H1 (cell line): ENCODE results near the gene MEGF11. TPM values are rescaled to one million over a fixed set of nuclear protein-coding genes. Genes with fewer than 3 reads are reported as not detected.

ENCODE experiments used
- CTCF ChIA-PET: fragments of 300-600 bp; sonication (Branson Sonifier 250); formaldehyde crosslinking; loops from one replicate; lab custom pipeline; 2021; ENCODE audit not compliant: partially characterized antibody; lab: Charles Lee
- POLR2A ChIA-PET: fragments of 300-600 bp; sonication (Branson Sonifier 250); formaldehyde crosslinking; loops from one replicate; lab custom pipeline; 2021; ENCODE audit warnings: inconsistent platforms; ENCODE audit not compliant: partially characterized antibody; lab: Charles Lee
- DNase-seq, 2 experiments: peaks; one replicate each; pipeline versions ENCODE4 v3.0.0 to v3.0.0-alpha.2; 2010 to 2022; ENCODE audit warnings: low spot score in 2 of 2, low read depth in 1 of 2, mixed read lengths in 1 of 2
- FAIRE-seq: peaks from 2 replicates; lab custom pipeline; 2011; peaks lifted over from hg19 to GRCh38; lab: Jason Lieb, UNC
- H2AFZ ChIP-seq: 2 replicates; pipeline ENCODE4 v1.8.1; 2012; ENCODE audit warnings: low read length, inconsistent platforms
- H2AK5ac ChIP-seq: 2 replicates; pipeline ENCODE4 v1.6.1; 2013; ENCODE audit warnings: low read depth, low read length
- H2BK120ac ChIP-seq: replicated peaks from 2 replicates; pipeline ENCODE3; 2013; ENCODE audit warnings: low read depth, low read length, inconsistent platforms
- H2BK12ac ChIP-seq: 2 replicates; pipeline ENCODE4 v1.6.1; 2013; ENCODE audit warnings: low read depth, low read length
- H2BK15ac ChIP-seq: 2 replicates; pipeline ENCODE4 v1.6.1; 2013; ENCODE audit warnings: low read length
- H2BK20ac ChIP-seq: 2 replicates; pipeline ENCODE4 v1.6.1; 2013; ENCODE audit warnings: low read length
- H2BK5ac ChIP-seq: 2 replicates; pipeline ENCODE4 v1.6.1; 2013; ENCODE audit warnings: low read depth, low read length
- H3K14ac ChIP-seq: 2 replicates; pipeline ENCODE4 v1.6.1; 2013; ENCODE audit warnings: inconsistent platforms; ENCODE audit not compliant: insufficient read length
- H3K18ac ChIP-seq: 2 replicates; pipeline ENCODE4 v1.6.1; 2013; ENCODE audit warnings: low read length; ENCODE audit errors: extremely low read depth
- H3K23ac ChIP-seq: 2 replicates; pipeline ENCODE4 v1.6.1; 2013; ENCODE audit warnings: inconsistent platforms; ENCODE audit not compliant: insufficient read length
- H3K23me2 ChIP-seq: 2 replicates; pipeline ENCODE4 v1.6.1; 2013; ENCODE audit warnings: low read depth, low read length
- H3K27ac ChIP-seq: 2 replicates; pipeline ENCODE4 v1.6.1; 2011; ENCODE audit warnings: low read depth, low read length, inconsistent platforms
- H3K27me3 ChIP-seq, 4 experiments: replicated peaks in 1 of 4; 1 replicate in 1 of 4; 2 replicates in 3 of 4; pipeline versions ENCODE4 v1.6.1 to v1.8.1; 2011 to 2013; ENCODE audit warnings: low read length in 3 of 4, mild to moderate bottlenecking in 3 of 4, inconsistent platforms in 2 of 4, mixed read lengths in 2 of 4, moderate library complexity in 1 of 4; ENCODE audit not compliant: control insufficient read depth in 3 of 4, insufficient read depth in 3 of 4; ENCODE audit errors: extremely low read depth in 1 of 4
- H3K36me3 ChIP-seq, 4 experiments: 2 replicates each; pipeline versions ENCODE4 v1.6.1 to v1.8.1; 2011 to 2013; ENCODE audit warnings: mild to moderate bottlenecking in 4 of 4, low read length in 3 of 4, moderate library complexity in 2 of 4, control low read depth in 1 of 4, inconsistent platforms in 1 of 4; ENCODE audit not compliant: insufficient read depth in 4 of 4, control insufficient read depth in 2 of 4
- H3K4ac ChIP-seq: replicated peaks from 2 replicates; pipeline ENCODE3; 2013; ENCODE audit warnings: low read length, low read depth, mixed read lengths, inconsistent platforms; ENCODE audit not compliant: insufficient read length
- H3K4me1 ChIP-seq, 4 experiments: replicated peaks in 1 of 4; 1 replicate in 1 of 4; 2 replicates in 3 of 4; pipeline versions ENCODE4 v1.6.1 to v1.8.1; 2011 to 2013; ENCODE audit warnings: low read length in 3 of 4, inconsistent platforms in 2 of 4, mixed read lengths in 1 of 4; ENCODE audit not compliant: insufficient read depth in 4 of 4, control insufficient read depth in 3 of 4
- H3K4me2 ChIP-seq, 2 experiments: 2 replicates each; pipeline versions ENCODE4 v1.6.1 to v1.8.1; 2011 to 2013; ENCODE audit warnings: low read depth in 2 of 2, low read length in 2 of 2, control low read depth in 1 of 2, inconsistent platforms in 1 of 2, mild to moderate bottlenecking in 1 of 2; ENCODE audit not compliant: insufficient read depth in 1 of 2
- H3K4me3 ChIP-seq, 4 experiments: fragments of 200-600, 300-600 bp in 1 of 4; sonication (generic), shearing (Covaris generic), sonication (Bioruptor Twin) in 1 of 4; 2 replicates each; pipeline versions ENCODE4 v1.5.1 to v1.8.1; 2011 to 2016; ENCODE audit warnings: low read length in 4 of 4, low read depth in 3 of 4, control low read depth in 2 of 4, inconsistent platforms in 2 of 4, mild to moderate bottlenecking in 2 of 4, mixed read lengths in 1 of 4, moderate library complexity in 1 of 4; ENCODE audit not compliant: insufficient read depth in 2 of 4; ENCODE audit errors: extremely low read depth in 1 of 4
- H3K56ac ChIP-seq: replicated peaks from 2 replicates; pipeline ENCODE3; 2013; ENCODE audit warnings: low read depth, mild to moderate bottlenecking, mixed read lengths, low read length, inconsistent platforms; ENCODE audit not compliant: insufficient read length
- H3K79me1 ChIP-seq: 2 replicates; pipeline ENCODE4 v1.6.1; 2013; ENCODE audit warnings: low read depth, low read length, control low read depth
- H3K79me2 ChIP-seq, 2 experiments: 2 replicates each; pipeline versions ENCODE4 v1.6.1 to v1.8.1; 2012 to 2013; ENCODE audit warnings: low read length in 2 of 2, mild to moderate bottlenecking in 2 of 2, inconsistent platforms in 1 of 2; ENCODE audit not compliant: insufficient read depth in 2 of 2, control insufficient read depth in 1 of 2
- H3K9ac ChIP-seq, 4 experiments: replicated peaks in 1 of 4; 1 replicate in 1 of 4; 2 replicates in 3 of 4; pipeline versions ENCODE4 v1.6.1 to v1.8.1; 2011 to 2013; ENCODE audit warnings: low read depth in 3 of 4, low read length in 3 of 4, control low read depth in 2 of 4, mild to moderate bottlenecking in 2 of 4, moderate library complexity in 2 of 4, inconsistent platforms in 1 of 4; ENCODE audit errors: extremely low read depth in 1 of 4
- H3K9me3 ChIP-seq, 2 experiments: 2 replicates each; pipeline versions ENCODE4 v1.6.1 to v1.8.1; 2012 to 2013; ENCODE audit warnings: mild to moderate bottlenecking in 2 of 2, moderate library complexity in 2 of 2, control low read depth in 1 of 2, inconsistent platforms in 1 of 2, low read depth in 1 of 2, low read length in 1 of 2, mixed read lengths in 1 of 2; ENCODE audit not compliant: insufficient read depth in 2 of 2
- H4K20me1 ChIP-seq, 2 experiments: replicated peaks in 1 of 2; 2 replicates each; pipeline versions ENCODE3 to v1.8.1; 2011 to 2013; ENCODE audit warnings: inconsistent platforms in 2 of 2, low read length in 2 of 2, mild to moderate bottlenecking in 1 of 2; ENCODE audit not compliant: insufficient read depth in 2 of 2, control insufficient read depth in 1 of 2
- H4K5ac ChIP-seq: 2 replicates; pipeline ENCODE4 v1.6.1; 2013; ENCODE audit warnings: low read length, low read depth, mixed read lengths, inconsistent platforms; ENCODE audit not compliant: insufficient read length
- H4K8ac ChIP-seq: 2 replicates; pipeline ENCODE4 v1.8.0; 2013; ENCODE audit warnings: mild to moderate bottlenecking, moderate library complexity, low read length, inconsistent platforms; ENCODE audit not compliant: insufficient read depth; ENCODE audit errors: extremely low read depth
- H4K91ac ChIP-seq: replicated peaks from 2 replicates; pipeline ENCODE3; 2013; ENCODE audit warnings: low read length, mixed read lengths, inconsistent platforms; ENCODE audit not compliant: insufficient read length
- ATF2 ChIP-seq: IDR thresholded peaks from 2 replicates; pipeline ENCODE4 v1.6.1; 2012; ENCODE audit warnings: low read length, inconsistent platforms
- CREB1 ChIP-seq: IDR thresholded peaks from 2 replicates; pipeline ENCODE4 v1.6.1; 2012; ENCODE audit warnings: inconsistent platforms
- CTBP2 ChIP-seq: IDR thresholded peaks from 2 replicates; pipeline ENCODE4 v1.7.0; 2011; ENCODE audit warnings: borderline replicate concordance, mild to moderate bottlenecking, moderate library complexity, mixed read lengths, low read length; ENCODE audit not compliant: insufficient read depth, insufficient read length
- E2F6 ChIP-seq: IDR thresholded peaks from 2 replicates; pipeline ENCODE4 v1.6.1; 2012; ENCODE audit warnings: inconsistent platforms
- EGR1 ChIP-seq: IDR thresholded peaks from 2 replicates; pipeline ENCODE4 v1.6.1; 2011; ENCODE audit warnings: low read depth, low read length, borderline replicate concordance
- GTF2F1 ChIP-seq: IDR thresholded peaks from 2 replicates; pipeline ENCODE4 v1.6.1; 2012; ENCODE audit warnings: low read depth, low read length, improper control_type of control experiment, borderline replicate concordance
- HDAC6 ChIP-seq: IDR thresholded peaks from one replicate; pipeline ENCODE4 v1.7.1; 2012; ENCODE audit warnings: low read depth, mild to moderate bottlenecking, inconsistent platforms, low read length, moderate library complexity
- SP1 ChIP-seq: IDR thresholded peaks from 2 replicates; pipeline ENCODE4 v1.6.1; 2011; ENCODE audit warnings: low read depth, low read length
- TAF1 ChIP-seq: IDR thresholded peaks from 2 replicates; pipeline ENCODE4 v1.6.1; 2011; ENCODE audit warnings: mild to moderate bottlenecking, low read depth, low read length
- ZNF274 ChIP-seq: IDR thresholded peaks from 2 replicates; pipeline ENCODE4 v1.7.0; 2012; ENCODE audit warnings: low read length, borderline replicate concordance; ENCODE audit errors: extremely low read depth
- WGBS, 2 experiments: shearing (Covaris generic) in 1 of 2; methylation state at CpG; one replicate each; pipeline versions ENCODE4 v1.1.6 to v1.1.7; 2013 to 2015; ENCODE audit warnings: low lambda C conversion rate in 2 of 2, mixed read lengths in 2 of 2, inconsistent platforms in 1 of 2, low coverage in 1 of 2, missing lambda C conversion rate in 1 of 2; ENCODE audit not compliant: insufficient replicate concordance in 2 of 2, insufficient coverage in 1 of 2, insufficient read length in 1 of 2; ENCODE audit errors: extremely low coverage in 1 of 2, missing lambda C conversion rate in 1 of 2; 5-methylcytosine and 5-hydroxymethylcytosine counted together
- polyA plus RNA-seq, 7 experiments: library from polyadenylated mRNA; depleted of rRNA in 3 of 7; stranded (reverse) in 5 of 7; unstranded in 2 of 7; fragments of >200 nt in 5 of 7; fragments of 200-250 nt in 2 of 7; gene quantifications; 1 replicate in 5 of 7; 2 replicates in 1 of 7; 4 replicates in 1 of 7; pipeline versions ENCODE4 v1.2.1 to v1.2.3, GENCODE V29; 2011 to 2013; ENCODE audit warnings: missing spikeins in 2 of 7, mixed read lengths in 2 of 7
- total RNA-seq: library from RNA; stranded (reverse); fragmentation: NEBNext Ultra II Directional; extraction: Animal tissue kit (Norgen Biotek cat#: 25700); gene quantifications from 2 replicates; pipeline ENCODE4 v1.2.1, GENCODE V29; 2021

The MEGF11 gene
- total and polyA plus RNA-seq, 2 of the 8 experiments (the other 6 are each of a cell fraction or from before 2014, with no cell fraction given): 4.4 to 4.8 TPM

GRCh38 chr15:66077320-66077663 is 176.3 kb downstream of the MEGF11 start:
- ChIA-PET POLR2A (no interaction called here), CTCF (no interaction called here)
- 76% methylated on average over 6 of the region's 6 CpGs; no CpG with 5 or more reads in 1 of the 2 experiments for WGBS, 2 experiments
- H4K20me1 ChIP-seq: no peaks in the 10 kb centered on the region
- no peak overlapping the region for H4K5ac ChIP-seq
- no peak overlapping the region for H3K18ac ChIP-seq
- no peak overlapping the region for H2AFZ ChIP-seq
- H2AK5ac ChIP-seq: no peak overlapping the region
- H3K9me3 ChIP-seq: no peaks in the 10 kb centered on the region
- H3K14ac ChIP-seq: no peak overlapping the region
- H3K27me3 ChIP-seq: no peaks in the 10 kb centered on the region
- 0 out of 2 replicates have a peak overlapping the region, but pooled peaks have one; percentile 1 for H2BK15ac ChIP-seq
- H4K91ac ChIP-seq: no peak overlapping the region
- no peak overlapping the region for H3K23ac ChIP-seq
- H3K9ac ChIP-seq: no peak overlapping the region
- DNase-seq (no peak), FAIRE-seq (no peak)
- H3K79me2 ChIP-seq: no peaks in the 10 kb centered on the region
- H3K36me3 ChIP-seq: no peaks in the 10 kb centered on the region
- H4K8ac ChIP-seq: no peak overlapping the region
- H2BK5ac ChIP-seq: no peak overlapping the region
- no peak overlapping the region for H3K4ac ChIP-seq
- H3K4me2 ChIP-seq: no peak overlapping the region
- TF ChIP-seq TAF1 (no peak), HDAC6 (no peak), E2F6 (no peak), ATF2 (no peak), GTF2F1 (no peak), CTBP2 (no peak), SP1 (no peak), CREB1 (no peak), ZNF274 (no peak), EGR1 (no peak)
- TF ChIP-seq, all 59 proteins: peak for 0
- Histone ChIP-seq H3K23me2 (no peaks in the 10 kb centered on the region; the same call in 1 of the 2 replicates), H2BK12ac (no peak overlapping the region), H3K56ac (no peak overlapping the region), H2BK120ac (no peak overlapping the region), H3K79me1 (no peaks in the 10 kb centered on the region), H3K4me3 (no peak overlapping the region), H3K4me1 (peaks cover 0 to 10% (median 4%) of the 10 kb centered on the region in 4 experiments; a peak in 5 of 7 replicates), H3K27ac (no peak overlapping the region), H2BK20ac (0 out of 2 replicates have a peak overlapping the region, but pooled peaks have one; percentile 3)
